Epithelial cell of proximal tubule (primary cell): ENCODE data around the gene CHST12. TPM values are rescaled to one million over a fixed set of nuclear protein-coding genes. Genes with fewer than 3 reads are reported as not detected.

Source experiments
- DNase-seq: peaks from one replicate; pipeline ENCODE4 v3.0.0-alpha.2; 2011; ENCODE audit warnings: low read depth
- H3K4me3 ChIP-seq: 2 replicates; pipeline ENCODE4 v1.5.1; 2011; ENCODE audit warnings: low read depth, mild to moderate bottlenecking, low read length
- total RNA-seq: library from RNA; depleted of rRNA; stranded (reverse); fragments of >200 nt; gene quantifications from 2 replicates; pipeline ENCODE4 v1.2.3, GENCODE V29; 2015
- TF ChIP-seq, protein P1 (sequence below): conservative IDR thresholded peaks from 2 replicates; pipeline ENCODE4 v1.5.1; 2012; ENCODE audit warnings: low read depth, mild to moderate bottlenecking, low read length

CHST12 gene
- total RNA-seq, 1 donor from 2014 or later = 10.6 TPM

DNA sequence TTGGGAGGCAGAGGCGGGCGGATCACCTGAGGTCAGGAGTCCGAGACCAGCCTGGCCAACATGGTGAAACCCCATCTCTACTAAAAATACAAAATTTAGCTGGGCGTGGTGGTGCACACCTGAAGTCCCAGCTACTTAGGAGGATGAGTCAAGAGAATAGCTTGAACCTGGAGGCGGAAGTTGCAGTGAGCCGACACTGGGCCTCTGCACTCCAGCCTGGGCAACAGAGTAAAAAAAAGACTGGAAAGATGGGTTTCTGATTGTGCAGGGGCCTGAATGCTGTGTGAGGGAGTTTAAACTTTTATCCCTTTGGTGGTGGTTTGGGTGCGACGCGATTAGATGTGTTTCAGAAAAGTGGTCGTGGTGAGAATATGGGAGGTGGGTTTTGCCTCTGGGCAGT is 1.8 kb downstream of the CHST12 start:
- TF ChIP-seq, protein P1, sequence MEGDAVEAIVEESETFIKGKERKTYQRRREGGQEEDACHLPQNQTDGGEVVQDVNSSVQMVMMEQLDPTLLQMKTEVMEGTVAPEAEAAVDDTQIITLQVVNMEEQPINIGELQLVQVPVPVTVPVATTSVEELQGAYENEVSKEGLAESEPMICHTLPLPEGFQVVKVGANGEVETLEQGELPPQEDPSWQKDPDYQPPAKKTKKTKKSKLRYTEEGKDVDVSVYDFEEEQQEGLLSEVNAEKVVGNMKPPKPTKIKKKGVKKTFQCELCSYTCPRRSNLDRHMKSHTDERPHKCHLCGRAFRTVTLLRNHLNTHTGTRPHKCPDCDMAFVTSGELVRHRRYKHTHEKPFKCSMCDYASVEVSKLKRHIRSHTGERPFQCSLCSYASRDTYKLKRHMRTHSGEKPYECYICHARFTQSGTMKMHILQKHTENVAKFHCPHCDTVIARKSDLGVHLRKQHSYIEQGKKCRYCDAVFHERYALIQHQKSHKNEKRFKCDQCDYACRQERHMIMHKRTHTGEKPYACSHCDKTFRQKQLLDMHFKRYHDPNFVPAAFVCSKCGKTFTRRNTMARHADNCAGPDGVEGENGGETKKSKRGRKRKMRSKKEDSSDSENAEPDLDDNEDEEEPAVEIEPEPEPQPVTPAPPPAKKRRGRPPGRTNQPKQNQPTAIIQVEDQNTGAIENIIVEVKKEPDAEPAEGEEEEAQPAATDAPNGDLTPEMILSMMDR = no peak
- DNase-seq = no peak

DNA sequence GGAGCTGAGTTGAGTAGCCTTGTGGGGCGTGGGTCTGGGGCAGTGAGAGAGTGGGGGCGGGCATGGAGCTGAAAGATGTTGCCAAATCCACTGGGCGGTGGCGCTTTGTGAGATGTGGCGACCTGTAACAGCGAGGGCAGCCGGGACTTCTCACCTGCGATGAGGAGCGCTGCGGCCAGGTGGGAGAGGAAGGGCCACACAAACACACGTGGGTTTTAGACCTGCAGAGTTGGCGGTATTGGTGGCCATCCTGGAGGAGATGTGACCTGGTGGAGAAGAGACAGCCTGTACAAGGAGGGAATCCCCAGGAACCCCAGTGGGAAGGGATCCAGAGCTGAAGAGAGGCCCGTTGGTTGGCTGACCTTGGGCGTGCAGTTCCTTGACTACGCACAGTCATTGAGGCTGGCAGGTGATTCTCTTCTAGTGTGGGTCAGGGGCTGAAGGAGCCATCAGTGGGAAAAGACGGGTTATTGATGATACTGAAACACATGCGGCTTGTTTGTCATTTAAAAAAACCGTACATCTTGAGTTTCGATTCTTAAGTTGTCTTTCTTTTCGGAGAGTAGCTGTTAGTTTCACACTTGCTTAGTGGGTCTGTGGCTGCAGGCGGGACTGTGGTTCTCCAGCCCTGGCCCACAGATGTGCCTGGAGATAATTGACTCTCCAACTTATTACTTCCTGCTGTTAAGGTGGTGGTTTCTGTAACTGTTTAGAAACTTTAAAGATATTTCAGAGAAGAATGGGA is 2.4 kb downstream of the CHST12 start:
- TF ChIP-seq, protein P1 = no peak
- DNase-seq = no peak

More for the DNA sequence above, 1.8 kb downstream of the CHST12 start:
- no peak overlapping the region for H3K4me3 ChIP-seq

DNA sequence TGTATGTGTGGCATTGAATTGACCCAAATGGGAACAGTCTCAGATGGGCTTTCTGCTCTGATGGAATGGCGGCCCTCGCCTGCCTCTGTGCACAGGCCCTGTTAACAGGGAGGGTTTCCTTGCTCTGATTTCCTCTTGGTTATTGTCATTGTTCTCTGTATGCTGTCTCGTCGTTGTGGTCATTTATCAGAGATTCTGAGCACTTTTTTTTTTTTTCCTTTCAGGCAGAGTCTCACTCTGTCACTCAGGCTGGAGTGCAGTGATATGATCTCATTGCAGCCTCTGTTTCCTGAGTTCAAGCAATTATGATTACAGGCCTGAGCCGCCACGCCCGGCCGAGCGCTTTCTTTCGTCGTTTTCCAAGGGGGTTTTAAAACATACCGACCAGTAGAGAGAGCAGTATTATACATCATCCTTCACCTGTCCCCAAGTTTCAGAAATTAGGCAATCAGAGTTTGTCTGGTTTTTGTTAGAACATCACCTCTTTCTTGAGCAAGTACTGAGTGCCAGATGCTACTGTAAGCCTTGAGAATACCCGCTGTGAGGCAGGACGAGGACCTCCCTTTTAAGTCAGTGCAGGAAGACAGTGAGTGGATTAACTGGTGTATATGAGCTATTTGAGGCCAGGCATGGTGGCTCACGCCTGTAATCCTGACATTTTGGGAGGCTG is 6.5 kb downstream of the CHST12 start:
- DNase-seq = no peak
- no peak overlapping the region for H3K4me3 ChIP-seq
- TF ChIP-seq, protein P1 = no peak

More for the DNA sequence above, 2.4 kb downstream of the CHST12 start:
- H3K4me3 ChIP-seq = no peak overlapping the region

DNA sequence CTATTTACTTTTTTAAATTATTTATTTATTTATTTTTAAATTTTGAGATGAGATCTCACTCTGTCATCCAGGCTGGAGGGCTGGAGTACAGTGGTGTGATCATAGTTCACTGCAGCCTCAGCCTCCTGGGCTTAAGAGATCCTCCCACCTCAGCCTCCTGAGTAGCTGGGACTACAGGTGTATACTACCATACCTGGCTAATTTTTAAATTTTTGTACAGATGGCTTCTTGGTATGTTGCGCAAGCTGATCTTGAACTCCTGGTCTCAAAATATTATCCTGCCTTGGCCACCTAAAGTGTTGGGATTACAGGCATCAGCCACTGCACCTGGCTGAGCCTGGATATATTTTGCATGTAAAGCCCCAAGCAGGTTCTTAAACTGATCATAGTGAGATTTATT is 7.6 kb downstream of the CHST12 start:
- no peak overlapping the region for H3K4me3 ChIP-seq
- DNase-seq = no peak
- TF ChIP-seq, protein P1 = no peak

DNA sequence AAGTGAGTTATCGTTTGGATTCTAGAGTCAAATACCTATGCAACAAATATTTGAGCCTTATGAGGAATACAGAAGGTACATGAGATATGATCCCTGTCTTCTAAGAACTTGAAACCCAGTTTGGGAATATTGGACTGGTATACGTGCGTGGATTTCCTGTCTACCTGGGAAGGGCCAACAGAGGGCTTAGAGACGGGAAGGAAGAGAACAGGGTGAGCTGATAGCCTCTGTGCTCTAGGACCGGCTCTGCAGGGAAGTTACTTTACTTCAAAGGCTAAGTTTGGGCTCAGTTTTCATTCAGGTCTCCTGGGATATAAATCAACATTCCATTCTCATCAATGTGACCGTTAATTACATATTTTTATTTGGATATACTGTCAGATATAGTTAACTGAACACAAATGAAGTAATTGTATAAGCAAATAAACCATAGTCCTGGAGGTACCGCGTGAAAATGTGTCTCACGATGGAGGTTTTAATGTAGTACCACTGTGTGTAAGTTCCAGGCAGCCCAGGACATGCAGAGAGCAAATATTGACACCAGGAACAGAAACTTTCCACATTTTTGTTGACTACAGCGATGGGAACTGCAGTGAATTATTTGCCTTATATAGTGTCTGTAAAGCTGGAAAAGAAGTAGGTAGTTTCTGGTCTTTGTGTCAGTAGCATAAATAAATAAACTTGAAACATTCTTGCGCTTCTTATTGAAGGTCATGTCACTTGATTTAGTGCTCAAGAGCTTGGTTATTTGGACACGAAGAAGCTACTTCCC is 8.6 kb downstream of the CHST12 start:
- no peak for DNase-seq
- TF ChIP-seq, protein P1 = no peak
- no peak overlapping the region for H3K4me3 ChIP-seq

DNA sequence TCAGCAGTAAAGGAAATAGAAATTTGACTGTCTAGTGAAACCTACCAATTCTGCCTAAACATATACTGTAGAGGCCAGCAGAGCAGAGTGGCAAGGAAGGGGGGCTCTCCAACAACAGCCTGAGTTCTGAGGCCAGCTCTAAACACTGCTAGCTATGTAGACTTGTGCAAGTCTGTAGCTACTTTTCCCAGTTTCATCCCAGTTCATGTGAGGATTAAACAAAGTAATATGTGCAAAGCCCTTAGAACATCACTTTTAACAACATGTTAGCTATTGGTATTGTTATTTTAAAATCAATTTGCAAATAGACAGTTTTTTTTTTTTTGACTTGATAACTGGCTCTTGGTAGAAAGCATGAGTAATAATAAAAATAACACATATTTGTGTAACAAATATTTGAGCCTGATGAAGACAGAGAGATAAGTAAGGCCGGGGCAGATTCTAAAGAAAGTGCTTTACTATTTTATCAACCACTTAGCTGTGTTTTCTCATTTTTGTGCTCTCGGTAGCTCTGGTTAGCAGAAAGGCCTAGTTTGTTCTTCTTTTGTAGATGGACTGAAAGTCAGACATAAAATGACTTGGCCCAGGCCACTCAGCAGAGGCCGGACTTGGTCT is 9.3 kb downstream of the CHST12 start:
- H3K4me3 ChIP-seq = no peak overlapping the region
- no peak for DNase-seq
- TF ChIP-seq, protein P1 = no peak
